ENCODE measurements around the gene SLC1A2. TPM values are rescaled to one million over a fixed set of nuclear protein-coding genes. Genes with fewer than 3 reads are reported as not detected.

Gene SLC1A2
- total RNA-seq, 2 donors from 2014 or later = 0.63 to 2.5 TPM

DNA sequence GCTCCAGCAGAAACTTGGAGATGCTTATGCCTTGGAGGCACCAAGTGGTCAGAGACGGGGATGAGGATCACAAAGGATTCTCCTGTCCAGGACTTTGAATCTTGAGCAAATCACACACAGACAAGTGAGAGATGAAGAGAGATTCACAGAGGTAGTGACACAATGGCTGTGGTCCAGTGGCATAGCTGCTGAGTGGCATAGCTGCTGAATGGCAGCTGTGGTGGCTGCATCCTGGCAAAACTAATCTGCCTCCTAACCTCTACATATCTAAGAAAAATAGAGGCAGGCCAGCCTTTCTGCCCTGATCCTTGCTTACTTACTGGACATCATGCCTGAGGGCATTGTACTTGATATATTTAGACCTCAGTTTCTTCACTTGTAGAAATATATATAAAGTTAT lies 177.8 kb downstream of the SLC1A2 start:
- DNase-seq (ENCODE audit: low spot score) = no peak
- Histone ChIP-seq H3K27me3 (no peaks in the 10 kb centered on the region), H3K36me3 (no peaks in the 10 kb centered on the region), H3K27ac (no peak overlapping the region), H3K4me3 (no peak overlapping the region), H3K4me1 (peaks cover 0 to 5% of the 10 kb centered on the region in 2 donors), H3K9me3 (no peaks in the 10 kb centered on the region)
- TF ChIP-seq, protein P1, sequence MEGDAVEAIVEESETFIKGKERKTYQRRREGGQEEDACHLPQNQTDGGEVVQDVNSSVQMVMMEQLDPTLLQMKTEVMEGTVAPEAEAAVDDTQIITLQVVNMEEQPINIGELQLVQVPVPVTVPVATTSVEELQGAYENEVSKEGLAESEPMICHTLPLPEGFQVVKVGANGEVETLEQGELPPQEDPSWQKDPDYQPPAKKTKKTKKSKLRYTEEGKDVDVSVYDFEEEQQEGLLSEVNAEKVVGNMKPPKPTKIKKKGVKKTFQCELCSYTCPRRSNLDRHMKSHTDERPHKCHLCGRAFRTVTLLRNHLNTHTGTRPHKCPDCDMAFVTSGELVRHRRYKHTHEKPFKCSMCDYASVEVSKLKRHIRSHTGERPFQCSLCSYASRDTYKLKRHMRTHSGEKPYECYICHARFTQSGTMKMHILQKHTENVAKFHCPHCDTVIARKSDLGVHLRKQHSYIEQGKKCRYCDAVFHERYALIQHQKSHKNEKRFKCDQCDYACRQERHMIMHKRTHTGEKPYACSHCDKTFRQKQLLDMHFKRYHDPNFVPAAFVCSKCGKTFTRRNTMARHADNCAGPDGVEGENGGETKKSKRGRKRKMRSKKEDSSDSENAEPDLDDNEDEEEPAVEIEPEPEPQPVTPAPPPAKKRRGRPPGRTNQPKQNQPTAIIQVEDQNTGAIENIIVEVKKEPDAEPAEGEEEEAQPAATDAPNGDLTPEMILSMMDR (IDR thresholded peaks at IDR 0.05) = no peak

DNA sequence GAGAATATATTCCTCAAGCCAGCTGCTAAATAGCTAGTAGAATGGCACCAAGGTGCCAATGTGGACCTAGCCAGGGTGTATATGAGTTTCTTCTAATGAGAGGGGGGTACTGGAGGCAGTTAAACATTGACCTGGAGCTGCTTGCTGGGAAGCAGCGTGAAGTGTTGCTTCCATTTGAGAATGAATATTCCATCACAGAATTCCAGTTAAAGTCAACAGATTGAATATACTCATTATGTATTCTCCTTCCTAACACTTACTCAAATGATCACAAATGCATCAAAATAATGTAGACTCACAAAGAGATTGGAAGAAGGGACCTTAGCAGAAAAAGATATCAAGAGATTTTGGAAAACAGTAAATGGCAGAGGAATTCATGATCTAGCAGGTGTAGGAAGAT lies 178.3 kb downstream of the SLC1A2 start:
- H3K36me3 ChIP-seq = no peaks in the 10 kb centered on the region
- peaks cover 0 to under 1% of the 10 kb centered on the region in 2 donors for H3K4me1 ChIP-seq
- TF ChIP-seq, protein P1 (IDR thresholded peaks at IDR 0.05) = no peak
- H3K27me3 ChIP-seq = no peaks in the 10 kb centered on the region
- no peak overlapping the region for H3K4me3 ChIP-seq
- no peaks in the 10 kb centered on the region for H3K9me3 ChIP-seq
- DNase-seq (ENCODE audit: low spot score) = no peak
- H3K27ac ChIP-seq = no peak overlapping the region

DNA sequence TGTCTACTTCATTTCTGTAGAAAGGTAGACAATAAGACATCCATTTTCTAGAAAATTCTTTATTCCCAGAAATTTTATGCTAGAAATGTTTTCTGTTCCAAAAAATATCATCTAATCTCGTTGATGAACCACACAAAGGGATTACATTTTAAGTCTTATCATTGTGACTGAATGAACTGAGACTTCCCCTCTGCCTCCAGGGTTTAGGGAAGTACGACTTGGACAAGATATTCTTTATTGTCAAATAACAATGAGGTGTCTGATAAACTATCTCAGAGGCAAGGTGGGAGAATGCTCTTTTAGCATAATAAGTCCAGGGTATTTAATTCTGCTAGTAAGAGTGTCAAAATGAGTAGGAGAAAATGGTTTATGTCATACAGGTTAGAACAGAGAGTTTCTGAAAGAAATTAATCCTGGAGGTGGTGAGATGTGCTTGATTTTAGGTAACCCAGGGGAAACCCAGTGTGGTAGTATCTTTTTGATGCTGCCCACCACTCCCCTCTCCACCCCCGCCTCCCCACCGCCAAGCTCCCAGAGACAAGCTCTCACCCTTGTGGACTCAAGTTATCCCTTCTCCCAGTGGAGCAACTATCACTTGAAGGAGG lies 179.8 kb downstream of the SLC1A2 start:
- DNase-seq (ENCODE audit: low spot score) = no peak
- Histone ChIP-seq H3K36me3 (no peaks in the 10 kb centered on the region), H3K4me3 (no peak overlapping the region), H3K9me3 (no peaks in the 10 kb centered on the region), H3K27me3 (no peaks in the 10 kb centered on the region), H3K4me1 (no peaks in the 10 kb centered on the region), H3K27ac (no peak overlapping the region)
- TF ChIP-seq, protein P1 (IDR thresholded peaks at IDR 0.05) = no peak

DNA sequence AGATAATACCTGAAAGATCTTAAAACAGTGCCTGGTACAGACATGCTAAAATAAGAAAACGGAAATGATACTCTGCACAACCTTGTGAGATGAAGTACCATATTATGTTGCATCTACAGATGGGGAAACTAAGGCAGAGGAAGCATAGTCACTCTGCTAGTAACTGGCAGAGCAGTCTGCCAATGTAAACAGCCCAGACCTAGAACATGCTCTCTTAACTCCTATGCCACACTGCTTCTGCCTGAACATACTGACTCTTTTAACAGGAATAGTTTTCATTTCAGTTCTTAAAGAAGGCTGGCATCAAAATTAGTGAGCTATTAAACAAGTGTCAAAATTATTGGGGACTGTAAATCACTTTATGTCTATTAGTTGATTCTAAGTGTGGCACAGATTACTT lies 180.5 kb downstream of the SLC1A2 start:
- Histone ChIP-seq H3K4me3 (no peak overlapping the region), H3K9me3 (no peaks in the 10 kb centered on the region), H3K27ac (no peak overlapping the region), H3K27me3 (no peaks in the 10 kb centered on the region), H3K4me1 (no peaks in the 10 kb centered on the region), H3K36me3 (no peaks in the 10 kb centered on the region)
- TF ChIP-seq, protein P1 (IDR thresholded peaks at IDR 0.05) = no peak
- no peak for DNase-seq (ENCODE audit: low spot score)

DNA sequence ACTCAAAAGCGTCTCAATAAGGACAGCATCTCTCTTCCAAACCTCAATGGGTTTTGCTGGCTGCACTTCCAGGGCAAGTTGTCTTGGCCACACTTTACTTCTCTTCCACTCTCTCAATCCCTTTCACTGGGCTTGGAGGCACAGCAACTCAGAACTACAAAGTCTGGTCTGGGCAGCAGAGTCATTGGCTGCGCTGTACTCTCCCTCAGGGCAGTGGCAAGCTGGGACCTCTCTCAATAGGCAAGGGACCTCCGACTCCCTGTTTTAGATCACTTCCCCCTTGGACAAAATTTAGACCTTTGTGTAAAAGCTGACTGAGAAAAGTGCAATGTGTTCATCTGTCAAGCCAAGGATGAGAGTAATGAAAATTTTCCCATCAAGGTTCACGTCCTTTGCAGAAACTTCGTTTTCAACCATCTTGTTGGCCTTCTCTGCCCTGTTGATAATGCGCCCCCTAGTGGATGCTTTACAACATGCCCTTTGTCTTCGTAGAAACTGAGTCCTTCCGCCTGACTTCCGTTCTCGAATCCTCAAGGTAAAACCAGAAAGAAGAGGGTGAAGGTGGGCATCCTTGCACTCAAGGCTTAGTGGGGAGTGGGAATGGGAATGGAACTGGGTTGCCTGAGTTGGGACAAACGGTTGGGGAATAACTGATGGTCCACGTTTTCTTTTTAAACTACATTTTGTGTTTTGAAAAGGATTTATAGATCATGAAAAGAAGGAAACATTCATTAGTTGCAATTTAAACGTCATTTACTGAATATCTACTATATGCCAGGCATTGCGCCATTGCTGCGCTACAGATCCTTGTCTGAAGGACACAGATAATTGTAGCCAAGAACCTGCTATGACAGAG lies 181.3 kb downstream of the SLC1A2 start:
- Histone ChIP-seq H3K27me3 (no peaks in the 10 kb centered on the region), H3K4me3 (no peak overlapping the region), H3K9me3 (no peaks in the 10 kb centered on the region), H3K27ac (no peak overlapping the region), H3K36me3 (no peaks in the 10 kb centered on the region), H3K4me1 (no peaks in the 10 kb centered on the region)
- TF ChIP-seq, protein P1 (IDR thresholded peaks at IDR 0.05) = peak; percentile 67 to 84
- DNase-seq (ENCODE audit: low spot score) = no peak
